OCI-LY7 (cell line): ENCODE measurements around the gene FGF18. TPM values are rescaled to one million over a fixed set of nuclear protein-coding genes. Genes with fewer than 3 reads are reported as not detected.

Source experiments
- BruUV-seq: library from RNA; stranded (reverse); fragments of 400-500 nt; replicated peaks from 2 replicates; lab custom pipeline; 2021; lab: Mats Ljungman, UMichigan
- CTCF ChIA-PET: fragments of 300-600 bp; sonication (Branson Sonifier 250); formaldehyde crosslinking; loops from one replicate; lab custom pipeline; 2022; ENCODE audit warnings: antibody characterized with exemption; ENCODE audit not compliant: unreplicated experiment; lab: Charles Lee
- POLR2A ChIA-PET: fragments of 300-600 bp; sonication (Branson Sonifier 250); formaldehyde crosslinking; loops from one replicate; lab custom pipeline; 2022; ENCODE audit warnings: antibody characterized with exemption; lab: Charles Lee
- DNase-seq: peaks from one replicate; pipeline ENCODE4 v3.0.0-alpha.2; 2015; ENCODE audit warnings: low spot score
- H2AFZ ChIP-seq: fragments of 200-600 bp; sonication (generic), shearing (Covaris generic); 2 replicates; pipeline ENCODE4 v1.6.1; 2014; ENCODE audit warnings: mild to moderate bottlenecking, antibody characterized with exemption, low read length, moderate library complexity
- H3K27ac ChIP-seq: fragments of 200-600 bp; sonication (generic); 2 replicates; pipeline ENCODE4 v1.5.1; 2014; ENCODE audit warnings: mixed run types, low read depth, mild to moderate bottlenecking, moderate library complexity, low read length, inconsistent platforms; ENCODE audit not compliant: poor library complexity, severe bottlenecking
- H3K36me3 ChIP-seq: fragments of 200-600 bp; sonication (generic); 2 replicates; pipeline ENCODE4 v1.6.1; 2014; ENCODE audit warnings: mild to moderate bottlenecking, antibody characterized with exemption, low read length, moderate library complexity, mixed read lengths; ENCODE audit not compliant: insufficient read depth
- H3K4me1 ChIP-seq: fragments of 200-600 bp; sonication (generic); 2 replicates; pipeline ENCODE4 v1.5.1; 2014; ENCODE audit warnings: mild to moderate bottlenecking, low read length; ENCODE audit not compliant: insufficient read depth, poor library complexity, severe bottlenecking
- H3K4me2 ChIP-seq: fragments of 200-600 bp; sonication (generic); 2 replicates; pipeline ENCODE4 v1.6.1; 2014; ENCODE audit warnings: mild to moderate bottlenecking, low read length
- H3K4me3 ChIP-seq: fragments of 200-600 bp; sonication (generic); 2 replicates; pipeline ENCODE4 v1.5.1; 2014; ENCODE audit warnings: mild to moderate bottlenecking, low read depth, low read length; ENCODE audit not compliant: poor library complexity, severe bottlenecking
- H3K79me2 ChIP-seq: fragments of 200-600 bp; sonication (generic); 2 replicates; pipeline ENCODE4 v1.6.1; 2016; ENCODE audit warnings: low read depth, mild to moderate bottlenecking, low read length, moderate library complexity, mixed read lengths; ENCODE audit not compliant: insufficient read depth
- H3K9me2 ChIP-seq: fragments of 200-600 bp; sonication (generic); 2 replicates; pipeline ENCODE4 v1.6.1; 2016; ENCODE audit warnings: mild to moderate bottlenecking, low read length, mixed read lengths; ENCODE audit not compliant: insufficient read depth
- H3K9me3 ChIP-seq: fragments of 200-600 bp; sonication (generic); 2 replicates; pipeline ENCODE4 v1.6.1; 2014; ENCODE audit warnings: mild to moderate bottlenecking, mixed run types, low read length, mixed read lengths
- H4K20me1 ChIP-seq: fragments of 200-600 bp; sonication (generic); 2 replicates; pipeline ENCODE4 v1.6.1; 2014; ENCODE audit warnings: mild to moderate bottlenecking, antibody characterized with exemption, low read length, moderate library complexity, mixed read lengths; ENCODE audit not compliant: insufficient read depth
- EZH2phosphoT487 ChIP-seq: fragments of 200-600 bp; sonication (generic); IDR thresholded peaks from 2 replicates; pipeline ENCODE4 v1.6.1; 2018; ENCODE audit warnings: low read depth, borderline replicate concordance, mild to moderate bottlenecking, mixed run types, antibody characterized with exemption, low read length, moderate library complexity, mixed read lengths
- intact Hi-C: fragments of 100-400 bp; cut with micrococcal nuclease; formaldehyde crosslinking; loops from one replicate; pipeline ENCODE4 v1.10.0; 2022; ENCODE audit not compliant: unreplicated experiment
- total RNA-seq, 2 experiments: library from RNA; depleted of rRNA in 1 of 2; stranded (reverse); fragments of >200 nt in 1 of 2; shearing (Covaris generic) in 1 of 2; gene quantifications; 2 replicates each; pipeline ENCODE4 v1.2.3, GENCODE V29; 2014 to 2022
- TF ChIP-seq, protein P1 (sequence below): fragments of 200-600 bp; sonication (generic); conservative IDR thresholded peaks from 2 replicates; pipeline ENCODE4 v1.5.1; 2014; ENCODE audit warnings: mild to moderate bottlenecking, antibody characterized with exemption, low read length, moderate library complexity, mixed read lengths

The FGF18 gene
- total RNA-seq, 2 experiments from 2014 or later, result 0.16 TPM; not detected in 1

- no peak overlapping the region for H3K4me3 ChIP-seq
- POLR2A ChIA-PET, result no interaction called here
- CTCF ChIA-PET, result no interaction called here
- H3K79me2 ChIP-seq, result no peaks in the 10 kb centered on the region
- no peak for DNase-seq
- no peak overlapping the region for H3K4me2 ChIP-seq
- H2AFZ ChIP-seq, result no peak overlapping the region
- H3K9me3 ChIP-seq, result no peaks in the 10 kb centered on the region
- no peaks in the 10 kb centered on the region for H3K36me3 ChIP-seq
- no peak overlapping the region for H3K27ac ChIP-seq
- H3K4me1 ChIP-seq, result no peaks in the 10 kb centered on the region
- H3K9me2 ChIP-seq, result no peaks in the 10 kb centered on the region
- intact Hi-C loops, result no loop called here
- no TSS peak for BruUV-seq
- TF ChIP-seq, protein P1, sequence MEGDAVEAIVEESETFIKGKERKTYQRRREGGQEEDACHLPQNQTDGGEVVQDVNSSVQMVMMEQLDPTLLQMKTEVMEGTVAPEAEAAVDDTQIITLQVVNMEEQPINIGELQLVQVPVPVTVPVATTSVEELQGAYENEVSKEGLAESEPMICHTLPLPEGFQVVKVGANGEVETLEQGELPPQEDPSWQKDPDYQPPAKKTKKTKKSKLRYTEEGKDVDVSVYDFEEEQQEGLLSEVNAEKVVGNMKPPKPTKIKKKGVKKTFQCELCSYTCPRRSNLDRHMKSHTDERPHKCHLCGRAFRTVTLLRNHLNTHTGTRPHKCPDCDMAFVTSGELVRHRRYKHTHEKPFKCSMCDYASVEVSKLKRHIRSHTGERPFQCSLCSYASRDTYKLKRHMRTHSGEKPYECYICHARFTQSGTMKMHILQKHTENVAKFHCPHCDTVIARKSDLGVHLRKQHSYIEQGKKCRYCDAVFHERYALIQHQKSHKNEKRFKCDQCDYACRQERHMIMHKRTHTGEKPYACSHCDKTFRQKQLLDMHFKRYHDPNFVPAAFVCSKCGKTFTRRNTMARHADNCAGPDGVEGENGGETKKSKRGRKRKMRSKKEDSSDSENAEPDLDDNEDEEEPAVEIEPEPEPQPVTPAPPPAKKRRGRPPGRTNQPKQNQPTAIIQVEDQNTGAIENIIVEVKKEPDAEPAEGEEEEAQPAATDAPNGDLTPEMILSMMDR, result no peak
- no peak for TF ChIP-seq EZH2phosphoT487
- no peaks in the 10 kb centered on the region for H4K20me1 ChIP-seq
Measured at GRCh38 chr5:171451421-171451820, 32.0 kb downstream of the FGF18 start.

DNA sequence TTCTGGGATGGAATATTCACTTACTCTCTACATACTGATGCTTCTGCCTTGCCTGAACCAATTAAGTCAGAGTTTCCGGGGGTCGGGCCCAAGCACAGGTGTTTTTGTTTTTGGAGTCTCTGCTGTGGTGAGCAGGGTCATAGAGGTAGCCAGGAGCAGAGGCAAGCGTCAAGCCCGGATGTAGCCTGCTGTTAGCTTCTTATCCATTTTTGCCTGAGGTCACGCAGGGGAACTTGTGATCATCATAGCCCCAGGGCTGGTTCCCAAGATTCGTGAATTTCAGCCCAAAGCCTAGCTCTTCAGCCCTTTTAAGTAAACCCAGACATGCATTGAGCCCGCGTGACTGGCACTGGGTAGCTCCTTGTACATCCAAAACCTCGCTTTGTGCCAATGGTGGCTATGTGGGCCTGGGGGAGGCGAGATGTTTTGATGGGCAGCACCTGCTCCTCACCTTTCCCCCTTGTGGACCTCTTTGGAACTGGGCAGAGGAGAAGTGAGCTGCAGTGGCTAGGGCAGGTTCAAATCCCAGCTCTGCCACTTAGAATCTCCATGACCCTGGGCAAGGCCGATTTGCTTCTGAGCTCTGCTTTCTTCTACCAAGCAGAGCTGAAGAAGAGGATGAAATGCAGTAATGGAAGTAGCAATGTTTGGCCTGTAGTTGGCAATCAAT is 33.7 kb downstream of the FGF18 start:
- intact Hi-C loops, result no loop called here
- DNase-seq, result no peak
- H3K4me3 ChIP-seq, result no peak overlapping the region
- H3K9me2 ChIP-seq, result no peaks in the 10 kb centered on the region
- no peaks in the 10 kb centered on the region for H3K4me1 ChIP-seq
- no peaks in the 10 kb centered on the region for H3K9me3 ChIP-seq
- no TSS peak for BruUV-seq
- ChIA-PET CTCF (interaction anchor here (0.6 kb wide), 1 partner anchor 11 kb away, joined by 3 read pairs; no protein-coding TSS in a partner anchor), POLR2A (interaction anchor here (1.1 kb wide), 1 partner anchor 18 kb away, joined by 4 read pairs; no protein-coding TSS in a partner anchor)
- no peaks in the 10 kb centered on the region for H4K20me1 ChIP-seq
- H3K79me2 ChIP-seq, result no peaks in the 10 kb centered on the region
- H2AFZ ChIP-seq, result no peak overlapping the region
- H3K36me3 ChIP-seq, result no peaks in the 10 kb centered on the region
- no peak overlapping the region for H3K4me2 ChIP-seq
- no peak for TF ChIP-seq EZH2phosphoT487
- TF ChIP-seq, protein P1, result no peak
- H3K27ac ChIP-seq, result no peak overlapping the region

- no peak overlapping the region for H3K4me3 ChIP-seq
- ChIA-PET POLR2A (no interaction called here), CTCF (no interaction called here)
- no peaks in the 10 kb centered on the region for H3K79me2 ChIP-seq
- H3K4me1 ChIP-seq, result no peaks in the 10 kb centered on the region
- BruUV-seq, result no TSS peak
- H4K20me1 ChIP-seq, result no peaks in the 10 kb centered on the region
- H3K9me2 ChIP-seq, result no peaks in the 10 kb centered on the region
- H3K36me3 ChIP-seq, result no peaks in the 10 kb centered on the region
- no peaks in the 10 kb centered on the region for H3K9me3 ChIP-seq
- no peak overlapping the region for H2AFZ ChIP-seq
- no peak overlapping the region for H3K4me2 ChIP-seq
- H3K27ac ChIP-seq, result no peak overlapping the region
- TF ChIP-seq, protein P1, result no peak
- no peak for TF ChIP-seq EZH2phosphoT487
- no peak for DNase-seq
- intact Hi-C loops, result no loop called here
Measured at GRCh38 chr5:171453988-171454387, 34.5 kb downstream of the FGF18 start.
